K562 (cell line): Measurements from ENCODE around the gene GDPD2. TPM values are rescaled to one million over a fixed set of nuclear protein-coding genes. Genes with fewer than 3 reads are reported as not detected.
A peak's percentile ranks its signal among the peaks of the same experiment; 100 is the strongest.

Experiments used
- ATAC-seq: fragments of 200-7000 bp; cut with Tn5 transposase; 3 replicates; pipeline ENCODE4 v1.9.1; 2020; ENCODE audit warnings: moderate library complexity
- BruUV-seq: library from RNA; stranded (reverse); fragments of 400-500 nt; replicated peaks from 2 replicates; lab custom pipeline; 2021; lab: Mats Ljungman, UMichigan
- CTCF ChIA-PET: fragments of 300-600 bp; formaldehyde crosslinking; extraction: SDS; loops from one replicate; lab custom pipeline; 2021; ENCODE audit warnings: low intra/inter-chr PET ratio; lab: Yijun Ruan, JAX
- POLR2A ChIA-PET: fragments of 300-600, 350-650 bp; sonication (Branson Sonifier 250); formaldehyde crosslinking; extraction: SDS; loops from one replicate; lab custom pipeline; 2021; ENCODE audit warnings: antibody characterized with exemption, inconsistent platforms; lab: Yijun Ruan, JAX
- DNase-seq, 4 experiments: peaks; one replicate each; pipeline versions ENCODE4 v3.0.0 to v3.0.0-alpha.2; 2011 to 2018; ENCODE audit warnings: low spot score in 3 of 4, mixed read lengths in 3 of 4; ENCODE audit errors: extremely low read depth in 1 of 4
- FAIRE-seq: peaks from 2 replicates; lab custom pipeline; 2011; peaks lifted over from hg19 to GRCh38; lab: Jason Lieb, UNC
- H2AFZ ChIP-seq: 2 replicates; pipeline ENCODE4 v1.6.0; 2011; ENCODE audit warnings: low read depth, low read length, control low read depth, inconsistent platforms
- H3K27ac ChIP-seq: fragments of 200-600 bp; 3 replicates; pipeline ENCODE4 v1.8.0; 2011; ENCODE audit warnings: low read depth, mild to moderate bottlenecking, control low read depth, inconsistent platforms, low read length, moderate library complexity, mixed read lengths; ENCODE audit errors: extremely low read depth
- H3K27me3 ChIP-seq, 2 experiments: fragments of 300-600 bp in 1 of 2; 2 replicates in 1 of 2; 3 replicates in 1 of 2; pipeline versions ENCODE4 v1.6.0 to v1.8.0; 2011; ENCODE audit warnings: inconsistent platforms in 2 of 2, low read length in 2 of 2, mild to moderate bottlenecking in 1 of 2, mixed read lengths in 1 of 2, moderate library complexity in 1 of 2; ENCODE audit not compliant: control insufficient read depth in 2 of 2, insufficient read depth in 2 of 2
- H3K36me3 ChIP-seq: fragments of 300-600 bp; 3 replicates; pipeline ENCODE4 v1.8.0; 2011; ENCODE audit warnings: mild to moderate bottlenecking, low read length, inconsistent platforms; ENCODE audit not compliant: control insufficient read depth, insufficient read depth
- H3K4me1 ChIP-seq, 2 experiments: fragments of 200-600 bp in 1 of 2; replicated peaks in 1 of 2; 2 replicates in 1 of 2; 3 replicates in 1 of 2; pipeline versions ENCODE4 v1.5.1 to v1.8.0; 2011; ENCODE audit warnings: inconsistent platforms in 2 of 2, low read length in 2 of 2, mild to moderate bottlenecking in 1 of 2, mixed read lengths in 1 of 2, moderate library complexity in 1 of 2; ENCODE audit not compliant: control insufficient read depth in 2 of 2, insufficient read depth in 2 of 2
- H3K4me2 ChIP-seq: 2 replicates; pipeline ENCODE4 v1.6.1; 2011; ENCODE audit warnings: low read length, control low read depth, inconsistent platforms, mixed read lengths; ENCODE audit not compliant: insufficient read depth
- H3K4me3 ChIP-seq: fragments of 200-600 bp; sonication (generic), shearing (Covaris generic); 2 replicates; pipeline ENCODE4 v1.5.1; 2016; ENCODE audit warnings: control low read depth, inconsistent platforms
- H3K79me2 ChIP-seq: fragments of 200-600 bp; 3 replicates; pipeline ENCODE4 v1.8.0; 2011; ENCODE audit warnings: low read length, inconsistent platforms; ENCODE audit not compliant: control insufficient read depth, insufficient read depth
- H3K9ac ChIP-seq, 2 experiments: 2 replicates each; pipeline versions ENCODE4 v1.6.0 to v1.6.1; 2011; ENCODE audit warnings: low read depth in 2 of 2, low read length in 2 of 2, control low read depth in 1 of 2, inconsistent platforms in 1 of 2, mild to moderate bottlenecking in 1 of 2, mixed read lengths in 1 of 2; ENCODE audit not compliant: insufficient read depth in 1 of 2
- H3K9me1 ChIP-seq: one replicate; pipeline ENCODE4 v1.6.0; 2011; ENCODE audit warnings: inconsistent platforms, mild to moderate bottlenecking, low read length, moderate library complexity; ENCODE audit not compliant: control insufficient read depth, insufficient read depth
- H3K9me3 ChIP-seq: replicated peaks from 2 replicates; pipeline ENCODE4 v1.5.1; 2011; ENCODE audit warnings: low read depth, low read length, inconsistent platforms; ENCODE audit not compliant: control insufficient read depth, insufficient read depth
- H4K20me1 ChIP-seq: replicated peaks from 2 replicates; pipeline ENCODE4 v1.6.1; 2011; ENCODE audit warnings: low read length, inconsistent platforms, mixed read lengths; ENCODE audit not compliant: control insufficient read depth, insufficient read depth
- CREBBP ChIP-seq: IDR thresholded peaks from one replicate; pipeline ENCODE4 v1.6.1; 2012; ENCODE audit warnings: low read depth, mild to moderate bottlenecking, control low read depth, inconsistent platforms, low read length
- GATA2 ChIP-seq: sonication (generic); formaldehyde crosslinking; IDR thresholded peaks from 2 replicates; pipeline ENCODE4 v1.4.0; 2020; ENCODE audit warnings: mild to moderate bottlenecking, missing genetic modification reagents
- GTF2A2 ChIP-seq: IDR thresholded peaks from 2 replicates; pipeline ENCODE4 v1.6.1; 2016; ENCODE audit warnings: mild to moderate bottlenecking, missing genetic modification characterization, missing compliant biosample characterization
- NFIC ChIP-seq: fragments of 450-650 bp; IDR thresholded peaks from 2 replicates; pipeline ENCODE4 v1.6.1; 2017; ENCODE audit warnings: mild to moderate bottlenecking, inconsistent platforms
- NFIX ChIP-seq: fragments of 250-450 bp; sonication (Bioruptor Pico); IDR thresholded peaks from 2 replicates; pipeline ENCODE4 v1.4.0; 2020; ENCODE audit warnings: low read depth, mild to moderate bottlenecking, moderate library complexity
- PTBP1 ChIP-seq: fragments of 200-400 bp; formaldehyde crosslinking; IDR thresholded peaks from 2 replicates; pipeline ENCODE4 v1.6.1; 2017; ENCODE audit warnings: low read depth, low read length
- U2AF2 ChIP-seq: fragments of 200-400 bp; formaldehyde crosslinking; optimal IDR thresholded peaks from 2 replicates; pipeline ENCODE3; 2017; ENCODE audit warnings: low read depth, mild to moderate bottlenecking, low read length
- ZBTB17 ChIP-seq: fragments of 450-650 bp; formaldehyde crosslinking; IDR thresholded peaks from 2 replicates; pipeline ENCODE4 v1.4.0; 2020; ENCODE audit warnings: mild to moderate bottlenecking
- ZBTB43 ChIP-seq: sonication (generic); formaldehyde crosslinking; IDR thresholded peaks from 2 replicates; pipeline ENCODE4 v1.8.0; 2023; ENCODE audit warnings: mild to moderate bottlenecking, missing genetic modification reagents
- ZFPM2 ChIP-seq: fragments of 250-450 bp; sonication (Bioruptor Pico); IDR thresholded peaks from 2 replicates; pipeline ENCODE4 v1.5.1; 2022; ENCODE audit warnings: mild to moderate bottlenecking
- ZNF174 ChIP-seq: fragments of 250-450 bp; sonication (Bioruptor Pico); IDR thresholded peaks from 2 replicates; pipeline ENCODE4 v1.4.0; 2020; ENCODE audit warnings: mild to moderate bottlenecking
- ZNF197 ChIP-seq: fragments of 200-800 bp; sonication (Bioruptor generic); IDR thresholded peaks from 2 replicates; pipeline ENCODE4 v1.6.1; 2016; ENCODE audit warnings: low read depth, missing genetic modification characterization, missing compliant biosample characterization
- ZNF449 ChIP-seq: fragments of 250-450 bp; sonication (Bioruptor Pico); IDR thresholded peaks from 2 replicates; pipeline ENCODE4 v1.8.0; 2022; ENCODE audit warnings: moderate library complexity, mild to moderate bottlenecking, inconsistent platforms
- ZNF57 ChIP-seq: fragments of 450-650 bp; formaldehyde crosslinking; IDR thresholded peaks from 2 replicates; pipeline ENCODE4 v1.4.0; 2020; ENCODE audit warnings: mild to moderate bottlenecking, moderate library complexity
- ZNF644 ChIP-seq: fragments of 200-800 bp; sonication (Bioruptor generic); IDR thresholded peaks from 2 replicates; pipeline ENCODE4 v1.6.1; 2016; ENCODE audit warnings: low read depth, missing genetic modification characterization, missing compliant biosample characterization
- WGBS: fragments of 100-300 bp; shearing (Covaris generic); methylation state at CpG from one replicate; pipeline ENCODE4 v1.1.6; 2016; ENCODE audit warnings: low coverage, mixed read lengths; ENCODE audit not compliant: insufficient coverage; ENCODE audit errors: missing lambda C conversion rate; 5-methylcytosine and 5-hydroxymethylcytosine counted together
- in situ Hi-C: fragments of 300-500 bp; cut with MboI; formaldehyde crosslinking; loops from 4 replicates; pipeline ENCODE4 v1.15.0; 2018; ENCODE audit warnings: inconsistent platforms, mixed read lengths
- intact Hi-C: fragments of 100-400 bp; cut with micrococcal nuclease; formaldehyde crosslinking; loops from 2 replicates; pipeline ENCODE4 v1.14.2; 2022
- polyA plus RNA-seq, 8 experiments: library from polyadenylated mRNA; depleted of rRNA in 4 of 8; stranded (reverse) in 5 of 8; unstranded in 3 of 8; fragments of >200 nt; fragmentation: Nextera tagmentation in 2 of 8; fragmentation: Illumina TruSeq in 1 of 8; extraction: Ambion mirVana in 2 of 8; extraction: Trizol in 1 of 8; gene quantifications; 2 replicates each; pipeline versions ENCODE4 v1.2.1 to v1.2.3, GENCODE V29; 2011 to 2014; ENCODE audit warnings: inconsistent platforms in 1 of 8, missing spikeins in 1 of 8
- total RNA-seq, 7 experiments: library from RNA; depleted of rRNA in 6 of 7; stranded (reverse); fragments of >200 nt in 6 of 7; fragmentation: Illumina TruSeq in 2 of 7; extraction: Trizol in 2 of 7; gene quantifications; 2 replicates each; pipeline versions ENCODE4 v1.2.1 to v1.2.3, GENCODE V29; 2011 to 2021; ENCODE audit warnings: low replicate concordance in 1 of 7

The GDPD2 gene
- total and polyA plus RNA-seq, 9 of the 15 experiments (the other 6 are each of a cell fraction or from before 2014, with no cell fraction given): not detected

GRCh38 chrX:70479922-70480659 is 57.0 kb downstream of the GDPD2 start:
- Histone ChIP-seq H3K4me3 (no peak overlapping the region), H3K4me2 (no peak overlapping the region), H3K9me1 (no peaks in the 10 kb centered on the region), H3K27me3 (no peaks in the 10 kb centered on the region), H2AFZ (no peak overlapping the region), H4K20me1 (peaks cover 17% of the 10 kb centered on the region; the same call in 1 of the 2 replicates), H3K36me3 (no peaks in the 10 kb centered on the region; the same call in 2 of the 3 replicates), H3K79me2 (no peaks in the 10 kb centered on the region), H3K27ac (no peak overlapping the region), H3K9ac (no peak overlapping the region), H3K9me3 (no peaks in the 10 kb centered on the region), H3K4me1 (no peaks in the 10 kb centered on the region; a peak in 1 of 5 replicates)
- ATAC-seq (no peak), FAIRE-seq (no peak), DNase-seq (no peak)
- WGBS: 34% methylated on average over 5 of the region's 6 CpGs
- intact Hi-C loops (no loop called here), in situ Hi-C loops (no loop called here)
- no peak for TF ChIP-seq ZBTB17
- TF ChIP-seq NFIC: peak; percentile 46
- ChIA-PET POLR2A (no interaction called here), CTCF (no interaction called here)
- no TSS peak for BruUV-seq

GRCh38 chrX:70480660-70481018 is 57.5 kb downstream of the GDPD2 start:
- no peak for ATAC-seq
- H3K9me1 ChIP-seq: no peaks in the 10 kb centered on the region
- H3K9me3 ChIP-seq: no peaks in the 10 kb centered on the region
- H3K27ac ChIP-seq: no peak overlapping the region
- H3K4me2 ChIP-seq: no peak overlapping the region
- no peak overlapping the region for H3K4me3 ChIP-seq
- no peak for FAIRE-seq
- H3K36me3 ChIP-seq: no peaks in the 10 kb centered on the region; the same call in 2 of the 3 replicates
- ChIA-PET POLR2A (no interaction called here), CTCF (no interaction called here)
- 37% methylated on average over 9 of the region's 9 CpGs for WGBS
- no TSS peak for BruUV-seq
- intact Hi-C loops (no loop called here), in situ Hi-C loops (no loop called here)
- no peaks in the 10 kb centered on the region for H3K27me3 ChIP-seq
- H3K9ac ChIP-seq: no peak overlapping the region
- no peak for DNase-seq
- peaks cover 17% of the 10 kb centered on the region; the same call in 1 of the 2 replicates for H4K20me1 ChIP-seq
- no peak overlapping the region for H2AFZ ChIP-seq
- no peaks in the 10 kb centered on the region; a peak in 1 of 5 replicates for H3K4me1 ChIP-seq
- H3K79me2 ChIP-seq: no peaks in the 10 kb centered on the region
- TF ChIP-seq ZNF449 (CRISPR knock-in tag) (no peak), U2AF2 (no peak), ZNF197 (CRISPR knock-in tag) (no peak), ZFPM2 (CRISPR knock-in tag) (no peak), CREBBP (no peak), ZBTB43 (CRISPR knock-in tag) (no peak), ZNF644 (tag) (no peak), ZNF57 (CRISPR knock-in tag) (no peak), ZNF174 (no peak), NFIX (CRISPR knock-in tag) (no peak), GATA2 (no peak), PTBP1 (no peak), GTF2A2 (no peak)
